ENCODE data around the gene NELL2. TPM values are rescaled to one million over a fixed set of nuclear protein-coding genes. Genes with fewer than 3 reads are reported as not detected.

NELL2 gene
- polyA plus RNA-seq, 2 of the 4 experiments (the other 2 are of a cell fraction): 0.16 TPM; not detected in 1

- H3K4me2 ChIP-seq: no peak overlapping the region
- 0% methylated on average over 1 of the region's 1 CpG for WGBS (ENCODE audit: missing lambda C conversion rate)
- DNase-seq (ENCODE audit: low read depth in 1 of 2, low spot score in 1 of 2): no peak
- H3K27ac ChIP-seq: no peak overlapping the region
- POLR2A ChIA-PET: no interaction called here
- 0 out of 3 replicates have a peak, but pooled peaks cover 4% of the 10 kb centered on the region for H3K9me3 ChIP-seq
- no peaks in the 10 kb centered on the region for H3K4me1 ChIP-seq
- no peak for FAIRE-seq
- ATAC-seq: no peak
- no peak overlapping the region for H3K4me3 ChIP-seq
- TF ChIP-seq MAX (IDR thresholded peaks at IDR 0.05) (no peak), CHD2 (IDR thresholded peaks at IDR 0.05; ENCODE audit: low read length, partially characterized antibody) (no peak), GATA3 (IDR thresholded peaks at IDR 0.05; ENCODE audit: borderline replicate concordance) (no peak), TFCP2L1 (CRISPR knock-in tag; IDR thresholded peaks at IDR 0.05) (no peak), RAD21 (conservative IDR thresholded peaks at IDR 0.05 in 1 of 2, IDR thresholded peaks at IDR 0.05 in 1 of 2) (no peak), ZSCAN20 (CRISPR knock-in tag; IDR thresholded peaks at IDR 0.05) (no peak), ZNF302 (CRISPR knock-in tag; IDR thresholded peaks at IDR 0.05) (no peak), HDAC2 (IDR thresholded peaks at IDR 0.05) (no peak), POLR2AphosphoS2 (conservative IDR thresholded peaks at IDR 0.05; ENCODE audit: low read length) (no peak)
- CTCF ChIA-PET: no interaction called here
These were observed 391.3 kb downstream of the NELL2 start for GRCh38 chr12:44484862-44485261.

GRCh38 chr12:44477331-44477980 is 398.7 kb downstream of the NELL2 start:
- peaks cover 13% of the 10 kb centered on the region; the same call in 2 of the 3 replicates for H3K9me3 ChIP-seq
- TF ChIP-seq RARB (CRISPR knock-in tag; IDR thresholded peaks at IDR 0.05) (no peak), ZC3H11A (IDR thresholded peaks at IDR 0.05) (no peak), TP53 (CRISPR knock-in tag; IDR thresholded peaks at IDR 0.05) (no peak)
- no peak overlapping the region for H3K4me2 ChIP-seq
- POLR2A ChIA-PET: no interaction called here
- 6% methylated on average over 6 of the region's 6 CpGs for WGBS (ENCODE audit: missing lambda C conversion rate)
- DNase-seq (ENCODE audit: low read depth in 1 of 2, low spot score in 1 of 2) (no peak), FAIRE-seq (no peak), ATAC-seq (no peak)
- no peaks in the 10 kb centered on the region for H3K4me1 ChIP-seq
- no peak overlapping the region for H3K4me3 ChIP-seq
- H3K27ac ChIP-seq: no peak overlapping the region
- CTCF ChIA-PET: no interaction called here

- Histone ChIP-seq H3K27ac (no peak overlapping the region), H3K4me1 (no peaks in the 10 kb centered on the region), H3K9me3 (peaks cover 13% of the 10 kb centered on the region; the same call in 2 of the 3 replicates), H3K4me3 (no peak overlapping the region), H3K4me2 (no peak overlapping the region)
- DNase-seq (ENCODE audit: low read depth in 1 of 2, low spot score in 1 of 2): no peak
- no peak for ATAC-seq
- TF ChIP-seq RARB (CRISPR knock-in tag; IDR thresholded peaks at IDR 0.05): no peak
- no peak for FAIRE-seq
- CTCF ChIA-PET: no interaction called here
- 9% methylated on average over 2 of the region's 2 CpGs for WGBS (ENCODE audit: missing lambda C conversion rate)
- POLR2A ChIA-PET: no interaction called here
These were observed 399.4 kb downstream of the NELL2 start for GRCh38 chr12:44476683-44477082.

GRCh38 chr12:44465139-44465538 is 411.0 kb downstream of the NELL2 start:
- no peak for TF ChIP-seq ZC3H11A (IDR thresholded peaks at IDR 0.05)
- TF ChIP-seq EHMT2 (IDR thresholded peaks at IDR 0.05; ENCODE audit: low read depth): no peak
- TF ChIP-seq RAD21 (conservative IDR thresholded peaks at IDR 0.05 in 1 of 2, IDR thresholded peaks at IDR 0.05 in 1 of 2): 0 out of 5 replicates have a peak, but pooled peaks of 1 of the 2 experiments have one; percentile 4
- no peak for TF ChIP-seq EHF (CRISPR knock-in tag; IDR thresholded peaks at IDR 0.05)
- no peak for TF ChIP-seq CBX2 (IDR thresholded peaks at IDR 0.05; ENCODE audit: borderline replicate concordance, low read depth)
- TF ChIP-seq CTCF (IDR thresholded peaks at IDR 0.05): 0 out of 3 replicates have a peak, but pooled peaks have one; percentile 6
- TF ChIP-seq RARB (CRISPR knock-in tag; IDR thresholded peaks at IDR 0.05): no peak
- ChIA-PET POLR2A (no interaction called here), CTCF (no interaction called here)
- WGBS (ENCODE audit: missing lambda C conversion rate): 6% methylated on average over 2 of the region's 2 CpGs
- Histone ChIP-seq H3K4me3 (no peak overlapping the region), H3K27ac (no peak overlapping the region), H3K9me3 (no peaks in the 10 kb centered on the region), H3K4me1 (no peaks in the 10 kb centered on the region), H3K4me2 (no peak overlapping the region)
- FAIRE-seq (no peak), ATAC-seq (peak in 1 of 2 experiments; percentile 78; a peak in 3 of 6 replicates), DNase-seq (ENCODE audit: low read depth in 1 of 2, low spot score in 1 of 2) (peak in 1 of 2 experiments; percentile 11)

Data from A549 (cell line).